Measurements from ENCODE around the gene NYNRIN.

The NYNRIN gene

DNA sequence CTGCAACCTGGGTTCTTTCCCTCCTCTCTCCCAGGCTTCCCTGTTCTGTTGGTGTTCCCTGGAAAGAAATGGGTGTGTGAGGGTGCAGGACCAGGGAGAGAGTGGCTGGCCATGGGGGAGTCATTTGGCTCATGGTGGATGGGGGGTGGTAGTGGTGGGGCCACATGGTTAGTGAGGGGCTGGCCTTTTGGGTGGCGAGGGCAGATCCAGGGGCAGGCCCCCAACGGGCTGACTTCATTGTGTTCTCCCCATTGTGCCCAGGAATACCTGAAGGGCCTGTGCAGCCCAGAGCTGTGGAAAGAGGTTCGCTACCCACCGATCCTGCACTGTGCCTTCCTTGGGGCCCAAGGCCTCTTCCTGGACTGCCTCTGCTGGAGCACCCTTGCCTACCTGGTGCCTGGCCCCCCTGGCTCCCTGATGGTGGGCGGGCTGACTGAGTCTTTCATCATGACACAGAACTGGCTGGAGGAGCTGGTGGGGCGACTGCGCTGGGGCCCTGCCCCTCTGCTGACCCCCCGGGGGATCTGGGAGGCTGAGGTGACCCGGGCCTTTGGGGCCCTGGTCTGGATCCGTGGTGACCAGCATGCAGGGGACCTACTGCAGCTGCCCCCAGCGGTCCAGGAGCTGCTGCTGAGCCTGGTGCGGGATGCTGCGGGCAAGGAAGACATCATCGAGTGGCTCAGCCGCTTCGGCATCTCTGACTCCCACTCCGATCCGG is 9.0 kb downstream of the NYNRIN start:
- no peak overlapping the region for H3K27ac Mint-ChIP-seq
- no peaks in the 10 kb centered on the region for H3K9me3 Mint-ChIP-seq
- H3K36me3 Mint-ChIP-seq (ENCODE audit: low read depth), result peaks cover 69% of the 10 kb centered on the region
- H3K4me3 Mint-ChIP-seq, result no peak overlapping the region
- H3K4me1 Mint-ChIP-seq, result peaks cover 28% of the 10 kb centered on the region
- TF ChIP-seq, protein P1, sequence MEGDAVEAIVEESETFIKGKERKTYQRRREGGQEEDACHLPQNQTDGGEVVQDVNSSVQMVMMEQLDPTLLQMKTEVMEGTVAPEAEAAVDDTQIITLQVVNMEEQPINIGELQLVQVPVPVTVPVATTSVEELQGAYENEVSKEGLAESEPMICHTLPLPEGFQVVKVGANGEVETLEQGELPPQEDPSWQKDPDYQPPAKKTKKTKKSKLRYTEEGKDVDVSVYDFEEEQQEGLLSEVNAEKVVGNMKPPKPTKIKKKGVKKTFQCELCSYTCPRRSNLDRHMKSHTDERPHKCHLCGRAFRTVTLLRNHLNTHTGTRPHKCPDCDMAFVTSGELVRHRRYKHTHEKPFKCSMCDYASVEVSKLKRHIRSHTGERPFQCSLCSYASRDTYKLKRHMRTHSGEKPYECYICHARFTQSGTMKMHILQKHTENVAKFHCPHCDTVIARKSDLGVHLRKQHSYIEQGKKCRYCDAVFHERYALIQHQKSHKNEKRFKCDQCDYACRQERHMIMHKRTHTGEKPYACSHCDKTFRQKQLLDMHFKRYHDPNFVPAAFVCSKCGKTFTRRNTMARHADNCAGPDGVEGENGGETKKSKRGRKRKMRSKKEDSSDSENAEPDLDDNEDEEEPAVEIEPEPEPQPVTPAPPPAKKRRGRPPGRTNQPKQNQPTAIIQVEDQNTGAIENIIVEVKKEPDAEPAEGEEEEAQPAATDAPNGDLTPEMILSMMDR (IDR thresholded peaks at IDR 0.05; ENCODE audit: unreplicated experiment in 3 of 3), result no peak
- no peaks in the 10 kb centered on the region for H3K27me3 Mint-ChIP-seq (ENCODE audit: low read depth)

DNA sequence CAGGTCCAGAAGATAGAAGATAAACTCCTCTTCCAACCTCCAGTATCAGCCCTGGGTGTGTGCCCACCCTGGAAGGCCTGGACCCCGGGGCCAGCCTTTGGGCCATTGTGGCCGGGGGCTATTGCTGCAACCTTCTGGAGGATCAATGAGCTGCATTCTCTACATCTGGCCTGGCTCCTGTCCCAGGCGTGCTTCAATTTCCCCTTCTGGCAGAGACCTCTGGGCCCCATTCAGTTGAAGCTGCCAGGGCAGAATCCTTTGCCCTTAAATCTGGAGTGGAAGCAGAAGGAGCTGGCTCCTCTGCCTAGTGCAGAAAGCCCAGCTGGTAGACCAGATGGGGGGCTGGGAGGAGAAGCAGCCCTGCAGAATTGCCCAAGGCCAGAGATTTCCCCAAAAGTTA is 10.0 kb downstream of the NYNRIN start:
- peaks cover 18% of the 10 kb centered on the region for H3K4me1 Mint-ChIP-seq
- no peak overlapping the region for H3K27ac Mint-ChIP-seq
- H3K36me3 Mint-ChIP-seq (ENCODE audit: low read depth), result peaks cover 69% of the 10 kb centered on the region
- no peak overlapping the region for H3K4me3 Mint-ChIP-seq
- no peaks in the 10 kb centered on the region for H3K9me3 Mint-ChIP-seq
- no peaks in the 10 kb centered on the region for H3K27me3 Mint-ChIP-seq (ENCODE audit: low read depth)
- TF ChIP-seq, protein P1 (IDR thresholded peaks at IDR 0.05; ENCODE audit: unreplicated experiment in 3 of 3), result no peak

DNA sequence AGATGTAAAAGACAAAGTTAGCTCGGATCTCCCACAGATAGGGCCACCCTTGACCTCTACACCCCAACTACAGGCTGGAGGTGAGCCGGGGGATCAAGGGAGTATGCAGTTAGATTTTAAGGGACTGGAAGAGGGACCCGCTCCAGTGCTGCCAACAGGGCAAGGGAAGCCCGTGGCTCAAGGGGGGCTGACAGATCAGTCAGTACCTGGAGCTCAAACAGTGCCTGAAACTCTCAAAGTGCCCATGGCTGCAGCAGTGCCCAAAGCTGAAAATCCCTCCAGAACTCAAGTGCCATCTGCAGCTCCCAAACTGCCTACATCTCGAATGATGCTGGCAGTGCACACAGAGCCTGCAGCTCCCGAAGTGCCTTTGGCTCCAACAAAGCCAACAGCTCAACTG is 10.4 kb downstream of the NYNRIN start:
- Mint-ChIP-seq H3K4me3 (no peak overlapping the region), H3K27me3 (ENCODE audit: low read depth) (no peaks in the 10 kb centered on the region), H3K4me1 (peaks cover 14% of the 10 kb centered on the region), H3K27ac (no peak overlapping the region), H3K9me3 (no peaks in the 10 kb centered on the region), H3K36me3 (ENCODE audit: low read depth) (peaks cover 69% of the 10 kb centered on the region)
- TF ChIP-seq, protein P1 (IDR thresholded peaks at IDR 0.05; ENCODE audit: unreplicated experiment in 3 of 3), result no peak

DNA sequence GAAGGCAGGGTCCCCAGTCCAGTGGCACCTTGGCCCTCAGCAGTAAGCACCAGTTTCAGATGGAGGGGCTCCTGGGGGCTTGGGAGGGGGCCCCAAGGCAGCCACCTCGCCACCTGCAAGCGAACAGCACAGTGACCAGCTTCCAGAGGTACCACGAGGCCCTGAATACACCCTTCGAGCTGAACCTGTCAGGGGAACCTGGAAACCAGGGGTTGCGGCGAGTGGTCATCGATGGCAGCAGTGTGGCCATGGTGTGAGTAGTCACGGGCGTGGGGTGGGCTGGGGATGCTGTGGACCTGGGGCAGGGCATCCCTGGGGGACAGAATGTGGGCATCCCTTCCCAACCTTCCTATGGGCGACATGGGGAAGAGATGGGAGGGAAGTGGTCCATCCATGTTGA is 11.2 kb downstream of the NYNRIN start:
- TF ChIP-seq, protein P1 (IDR thresholded peaks at IDR 0.05; ENCODE audit: unreplicated experiment in 3 of 3), result no peak
- H3K36me3 Mint-ChIP-seq (ENCODE audit: low read depth), result peaks cover 69% of the 10 kb centered on the region

DNA sequence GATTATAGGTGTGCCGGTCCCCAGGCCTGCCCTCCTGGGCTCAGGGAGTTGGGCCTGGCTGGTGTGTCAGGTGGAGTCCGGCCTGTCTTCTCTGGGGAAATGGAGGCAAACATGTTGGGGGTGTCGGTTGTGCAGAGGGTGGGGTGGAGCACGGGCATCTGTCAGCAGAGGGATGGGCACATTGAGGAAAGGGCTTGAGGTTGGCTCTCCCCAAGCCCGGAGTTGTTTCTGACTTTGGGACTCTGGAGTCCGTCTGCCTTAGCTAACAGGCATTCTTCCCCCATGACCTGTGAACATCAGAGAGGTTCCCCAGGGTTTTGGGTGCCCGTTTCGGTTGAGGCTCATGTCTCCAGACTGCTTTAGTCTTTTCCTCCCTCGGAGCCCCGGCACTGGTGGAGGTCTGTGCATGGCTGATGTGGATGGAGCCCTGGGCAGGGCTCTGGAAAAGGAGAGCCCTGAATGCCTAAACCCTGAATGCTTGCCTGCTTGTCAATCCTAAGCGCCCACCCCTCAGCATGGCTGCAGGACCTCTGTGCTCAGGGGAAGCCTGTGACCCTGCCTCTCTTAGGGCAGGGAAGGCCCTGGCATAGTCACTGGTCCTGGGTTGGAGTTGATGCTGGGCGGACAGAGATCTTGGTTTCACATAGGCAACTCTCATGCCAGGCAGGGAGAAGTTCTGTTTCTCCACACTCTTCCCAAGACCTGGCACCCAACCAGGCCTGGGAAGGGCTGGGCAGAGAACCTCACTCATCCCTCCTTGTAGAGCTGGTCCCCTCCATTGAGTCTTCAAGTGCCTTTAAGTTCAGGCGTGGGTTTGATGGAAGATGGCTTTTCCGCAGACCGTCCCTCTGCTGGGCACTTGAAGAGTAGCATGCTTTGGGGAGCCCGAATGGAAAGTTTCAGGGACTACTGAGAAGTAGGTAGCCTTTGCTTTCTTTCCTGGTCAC is 12.9 kb downstream of the NYNRIN start:
- Mint-ChIP-seq H3K36me3 (ENCODE audit: low read depth) (peaks cover 68% of the 10 kb centered on the region), H3K27me3 (ENCODE audit: low read depth) (no peaks in the 10 kb centered on the region), H3K27ac (peak overlapping the region in 1 of 3 experiments; percentile 22), H3K4me1 (no peaks in the 10 kb centered on the region), H3K9me3 (no peaks in the 10 kb centered on the region), H3K4me3 (no peak overlapping the region)
- TF ChIP-seq, protein P1 (IDR thresholded peaks at IDR 0.05; ENCODE audit: unreplicated experiment in 3 of 3), result peak; percentile 60 to 68 (median 65)

More for the DNA sequence above, 11.2 kb downstream of the NYNRIN start:
- H3K4me3 Mint-ChIP-seq, result no peak overlapping the region
- H3K27ac Mint-ChIP-seq, result no peak overlapping the region
- H3K4me1 Mint-ChIP-seq, result peaks cover 6% of the 10 kb centered on the region
- H3K9me3 Mint-ChIP-seq, result no peaks in the 10 kb centered on the region
- no peaks in the 10 kb centered on the region for H3K27me3 Mint-ChIP-seq (ENCODE audit: low read depth)
